B cell (primary cell): Measurements from ENCODE around the gene HIP1. TPM values are rescaled to one million over a fixed set of nuclear protein-coding genes. Genes with fewer than 3 reads are reported as not detected.

Source experiments
- ATAC-seq: fragments of 200-7000 bp; cut with Tn5 transposase; one replicate; pipeline ENCODE4 v1.10.0; 2021; ENCODE audit warnings: low read depth, mild to moderate bottlenecking, moderate number of reproducible peaks, moderate library complexity
- CTCF ChIA-PET: fragments of 350-600 bp; sonication (Branson Sonifier 250); formaldehyde crosslinking; loops from one replicate; lab custom pipeline; 2021; ENCODE audit warnings: antibody characterized with exemption, inconsistent platforms; lab: Charles Lee
- POLR2A ChIA-PET: fragments of 350-600 bp; sonication (Branson Sonifier 250); formaldehyde crosslinking; loops from one replicate; lab custom pipeline; 2021; ENCODE audit warnings: antibody characterized with exemption; lab: Charles Lee
- DNase-seq: peaks from one replicate; pipeline ENCODE4 v3.0.0; 2013
- H2AFZ ChIP-seq: 2 replicates; pipeline ENCODE4 v1.6.1; 2012; ENCODE audit warnings: mild to moderate bottlenecking, low read depth, low read length; ENCODE audit not compliant: insufficient read depth, poor library complexity, severe bottlenecking
- H3K27ac ChIP-seq, 2 donors: 1 replicate in 1 of 2; 2 replicates in 1 of 2; pipeline ENCODE4 v1.5.1; 2012 to 2013; ENCODE audit warnings: low read length in 2 of 2, mild to moderate bottlenecking in 2 of 2, moderate library complexity in 1 of 2
- H3K27me3 ChIP-seq, 4 experiments: fragments of 200-600 bp in 1 of 4; sonication (generic) in 1 of 4; replicated peaks in 1 of 4; 1 replicate in 2 of 4; 2 replicates in 2 of 4; pipeline versions ENCODE4 v1.6.1 to v1.7.0; 2013 to 2016; ENCODE audit warnings: low read length in 3 of 4, mild to moderate bottlenecking in 2 of 4, mixed read lengths in 1 of 4, moderate library complexity in 1 of 4; ENCODE audit not compliant: insufficient read depth in 4 of 4, control insufficient read depth in 3 of 4; ENCODE audit errors: control extremely low read depth in 1 of 4
- H3K36me3 ChIP-seq, 2 experiments: replicated peaks in 1 of 2; 1 replicate in 1 of 2; 2 replicates in 1 of 2; pipeline versions ENCODE4 v1.6.1 to v1.7.1; 2013; ENCODE audit warnings: low read length in 1 of 2; ENCODE audit not compliant: insufficient read depth in 2 of 2, control insufficient read depth in 1 of 2; ENCODE audit errors: control extremely low read depth in 1 of 2, extremely low read depth in 1 of 2
- H3K4me1 ChIP-seq, 2 donors: fragments of 200-600 bp in 1 of 2; sonication (generic) in 1 of 2; 1 replicate in 1 of 2; 2 replicates in 1 of 2; pipeline versions ENCODE4 v1.5.1 to v1.6.1; 2013 to 2017; ENCODE audit warnings: low read length in 2 of 2; ENCODE audit not compliant: control insufficient read depth in 2 of 2, insufficient read depth in 2 of 2
- H3K4me2 ChIP-seq: replicated peaks from 2 replicates; pipeline ENCODE3; 2012; ENCODE audit warnings: mild to moderate bottlenecking, low read depth, low read length; ENCODE audit not compliant: poor library complexity, severe bottlenecking
- H3K4me3 ChIP-seq, 5 experiments: fragments of 200-600 bp in 1 of 5; sonication (generic) in 1 of 5; 1 replicate in 3 of 5; 2 replicates in 2 of 5; pipeline versions ENCODE4 v1.5.1 to v1.7.0; 2011 to 2016; ENCODE audit warnings: low read length in 4 of 5, mild to moderate bottlenecking in 4 of 5, low read depth in 2 of 5, control low read depth in 1 of 5, moderate library complexity in 1 of 5; ENCODE audit not compliant: insufficient read depth in 1 of 5; ENCODE audit errors: control extremely low read depth in 1 of 5, extremely low read depth in 1 of 5
- H3K79me2 ChIP-seq: fragments of 200-600 bp; sonication (generic); one replicate; pipeline ENCODE4 v1.6.0; 2016; ENCODE audit warnings: low read length; ENCODE audit not compliant: control insufficient read depth, insufficient read depth
- H3K9ac ChIP-seq: fragments of 200-600 bp; sonication (generic); 2 replicates; pipeline ENCODE4 v1.6.1; 2017; ENCODE audit warnings: mild to moderate bottlenecking, low read length, moderate library complexity
- H3K9me3 ChIP-seq, 3 donors: one replicate each; pipeline versions ENCODE4 v1.6.1 to v1.7.1; 2013; ENCODE audit warnings: low read length in 2 of 3; ENCODE audit not compliant: control insufficient read depth in 2 of 3, insufficient read depth in 1 of 3; ENCODE audit errors: control extremely low read depth in 1 of 3
- H4K20me1 ChIP-seq: 2 replicates; pipeline ENCODE4 v1.6.0; 2012; ENCODE audit warnings: mild to moderate bottlenecking, low read length; ENCODE audit not compliant: insufficient read depth, control insufficient read depth, poor library complexity, severe bottlenecking
- H3K27ac Mint-ChIP-seq: one replicate; pipeline ENCODE4 v1.8.0; 2021; ENCODE audit warnings: mixed read lengths
- H3K27me3 Mint-ChIP-seq: one replicate; pipeline ENCODE4 v1.8.0; 2021; ENCODE audit warnings: mixed read lengths
- H3K4me1 Mint-ChIP-seq: one replicate; pipeline ENCODE4 v1.8.0; 2021; ENCODE audit warnings: mixed read lengths
- H3K4me3 Mint-ChIP-seq: one replicate; pipeline ENCODE4 v1.8.0; 2021; ENCODE audit warnings: mixed read lengths
- H3K9me3 Mint-ChIP-seq: one replicate; pipeline ENCODE4 v1.8.0; 2022; ENCODE audit warnings: mixed read lengths; ENCODE audit not compliant: insufficient read depth
- CTCF ChIP-seq: fragments of 200-600 bp; IDR thresholded peaks from one replicate; pipeline ENCODE4 v1.8.0; 2022; ENCODE audit warnings: antibody characterized with exemption, mild to moderate bottlenecking
- EZH2 ChIP-seq: IDR thresholded peaks from 2 replicates; pipeline ENCODE4 v1.6.1; 2012; ENCODE audit warnings: borderline replicate concordance, low read depth, mild to moderate bottlenecking, moderate library complexity, low read length; ENCODE audit not compliant: insufficient read depth, poor library complexity, severe bottlenecking
- WGBS: methylation state at CpG from one replicate; pipeline ENCODE4 v1.1.5; 2013; ENCODE audit warnings: missing lambda C conversion rate; ENCODE audit not compliant: insufficient coverage; 5-methylcytosine and 5-hydroxymethylcytosine counted together
- intact Hi-C: fragments of 100-400 bp; cut with micrococcal nuclease; formaldehyde crosslinking; loops from one replicate; pipeline ENCODE4 v1.10.0; 2022
- polyA plus RNA-seq: library from polyadenylated mRNA; depleted of rRNA; stranded (reverse); fragments of >200 nt; gene quantifications from 2 replicates; pipeline ENCODE4 v1.2.3, GENCODE V29; 2012
- total RNA-seq, 2 donors: library from RNA; stranded (reverse); fragments of 120-200 nt in 1 of 2; gene quantifications; 1 replicate in 1 of 2; 2 replicates in 1 of 2; pipeline versions ENCODE4 v1.2.3 to v1.2.4, GENCODE V29; 2013 to 2022

HIP1 gene
- total and polyA plus RNA-seq, 2 donors (not counting 1 experiment from before 2014, with no cell fraction given): 6.5 to 16.7 TPM

- H3K4me3 ChIP-seq: no peak overlapping the region
- H3K4me1 ChIP-seq: peaks cover 0 to 3% of the 10 kb centered on the region in 2 donors
- H3K9me3 ChIP-seq: no peaks in the 10 kb centered on the region
- no peak for ATAC-seq
- H3K9me3 Mint-ChIP-seq: no peaks in the 10 kb centered on the region
- no peak for TF ChIP-seq EZH2
- TF ChIP-seq CTCF: no peak
- H4K20me1 ChIP-seq: no peaks in the 10 kb centered on the region
- H3K27me3 Mint-ChIP-seq: no peaks in the 10 kb centered on the region
- peaks cover 0 to 4% of the 10 kb centered on the region in 2 experiments for H3K36me3 ChIP-seq
- ChIA-PET CTCF (no interaction called here), POLR2A (no interaction called here)
- no peak overlapping the region for H3K27ac Mint-ChIP-seq
- peaks cover 6% of the 10 kb centered on the region for H3K4me1 Mint-ChIP-seq
- no peaks in the 10 kb centered on the region for H3K79me2 ChIP-seq
- no peak overlapping the region for H3K9ac ChIP-seq
- H3K4me3 Mint-ChIP-seq: no peak overlapping the region
- DNase-seq: no peak
- WGBS: 98% methylated on average over 5 of the region's 6 CpGs
- H3K4me2 ChIP-seq: no peak overlapping the region
- intact Hi-C loops: no loop called here
- H3K27me3 ChIP-seq: no peaks in the 10 kb centered on the region
- H2AFZ ChIP-seq: no peak overlapping the region
- no peak overlapping the region for H3K27ac ChIP-seq
Observed at GRCh38 chr7:75533926-75534325, 204.8 kb downstream of the HIP1 start.

- Histone ChIP-seq H4K20me1 (no peaks in the 10 kb centered on the region), H3K9ac (no peak overlapping the region), H3K4me3 (no peak overlapping the region), H3K27me3 (no peaks in the 10 kb centered on the region), H3K4me1 (peaks cover 3% of the 10 kb centered on the region in 2 donors), H3K4me2 (no peak overlapping the region), H2AFZ (no peak overlapping the region), H3K79me2 (peaks cover 8% of the 10 kb centered on the region), H3K27ac (no peak overlapping the region), H3K36me3 (peaks cover 0 to 4% of the 10 kb centered on the region in 2 experiments), H3K9me3 (no peaks in the 10 kb centered on the region)
- no peaks in the 10 kb centered on the region for H3K9me3 Mint-ChIP-seq
- POLR2A ChIA-PET: interaction anchor here (0.6 kb wide), 1 partner anchor 220 kb away, joined by 5 read pairs; no protein-coding TSS in a partner anchor
- TF ChIP-seq CTCF: no peak
- no peaks in the 10 kb centered on the region for H3K27me3 Mint-ChIP-seq
- no peak overlapping the region for H3K4me3 Mint-ChIP-seq
- ATAC-seq (no peak), DNase-seq (no peak)
- no peak overlapping the region for H3K27ac Mint-ChIP-seq
- intact Hi-C loops: no loop called here
- 90% methylated on average over 3 of the region's 4 CpGs for WGBS
- peaks cover 13% of the 10 kb centered on the region for H3K4me1 Mint-ChIP-seq
- CTCF ChIA-PET: interaction anchor here (0.6 kb wide), 1 partner anchor 865 kb away, joined by 3 read pairs; no protein-coding TSS in a partner anchor
Observed at GRCh38 chr7:75532639-75533038, 206.1 kb downstream of the HIP1 start.
